K562 (cell line): ENCODE data around the gene GEMIN2. TPM values are rescaled to one million over a fixed set of nuclear protein-coding genes. Genes with fewer than 3 reads are reported as not detected.
"Not testable (repeated sequence)": the region's sequence is repeated elsewhere in the genome, so short reads cannot be mapped to it uniquely, and the experiment has no call there.

ENCODE experiments used
- ATAC-seq: fragments of 200-7000 bp; cut with Tn5 transposase; 3 replicates; pipeline ENCODE4 v1.9.1; 2020; ENCODE audit warnings: moderate library complexity
- BruUV-seq: library from RNA; stranded (reverse); fragments of 400-500 nt; replicated peaks from 2 replicates; lab custom pipeline; 2021; lab: Mats Ljungman, UMichigan
- CTCF ChIA-PET: fragments of 300-600 bp; formaldehyde crosslinking; extraction: SDS; loops from one replicate; lab custom pipeline; 2021; ENCODE audit warnings: low intra/inter-chr PET ratio; lab: Yijun Ruan, JAX
- POLR2A ChIA-PET: fragments of 300-600, 350-650 bp; sonication (Branson Sonifier 250); formaldehyde crosslinking; extraction: SDS; loops from one replicate; lab custom pipeline; 2021; ENCODE audit warnings: antibody characterized with exemption, inconsistent platforms; lab: Yijun Ruan, JAX
- DNase-seq, 4 experiments: peaks; one replicate each; pipeline versions ENCODE4 v3.0.0 to v3.0.0-alpha.2; 2011 to 2018; ENCODE audit warnings: low spot score in 3 of 4, mixed read lengths in 3 of 4; ENCODE audit errors: extremely low read depth in 1 of 4
- FAIRE-seq: peaks from 2 replicates; lab custom pipeline; 2011; peaks lifted over from hg19 to GRCh38; lab: Jason Lieb, UNC
- H2AFZ ChIP-seq: 2 replicates; pipeline ENCODE4 v1.6.0; 2011; ENCODE audit warnings: low read depth, low read length, control low read depth, inconsistent platforms
- H3K27ac ChIP-seq: fragments of 200-600 bp; 3 replicates; pipeline ENCODE4 v1.8.0; 2011; ENCODE audit warnings: low read depth, mild to moderate bottlenecking, control low read depth, inconsistent platforms, low read length, moderate library complexity, mixed read lengths; ENCODE audit errors: extremely low read depth
- H3K27me3 ChIP-seq, 2 experiments: fragments of 300-600 bp in 1 of 2; 2 replicates in 1 of 2; 3 replicates in 1 of 2; pipeline versions ENCODE4 v1.6.0 to v1.8.0; 2011; ENCODE audit warnings: inconsistent platforms in 2 of 2, low read length in 2 of 2, mild to moderate bottlenecking in 1 of 2, mixed read lengths in 1 of 2, moderate library complexity in 1 of 2; ENCODE audit not compliant: control insufficient read depth in 2 of 2, insufficient read depth in 2 of 2
- H3K36me3 ChIP-seq: fragments of 300-600 bp; 3 replicates; pipeline ENCODE4 v1.8.0; 2011; ENCODE audit warnings: mild to moderate bottlenecking, low read length, inconsistent platforms; ENCODE audit not compliant: control insufficient read depth, insufficient read depth
- H3K4me1 ChIP-seq, 2 experiments: fragments of 200-600 bp in 1 of 2; replicated peaks in 1 of 2; 2 replicates in 1 of 2; 3 replicates in 1 of 2; pipeline versions ENCODE4 v1.5.1 to v1.8.0; 2011; ENCODE audit warnings: inconsistent platforms in 2 of 2, low read length in 2 of 2, mild to moderate bottlenecking in 1 of 2, mixed read lengths in 1 of 2, moderate library complexity in 1 of 2; ENCODE audit not compliant: control insufficient read depth in 2 of 2, insufficient read depth in 2 of 2
- H3K4me2 ChIP-seq: 2 replicates; pipeline ENCODE4 v1.6.1; 2011; ENCODE audit warnings: low read length, control low read depth, inconsistent platforms, mixed read lengths; ENCODE audit not compliant: insufficient read depth
- H3K4me3 ChIP-seq: fragments of 200-600 bp; sonication (generic), shearing (Covaris generic); 2 replicates; pipeline ENCODE4 v1.5.1; 2016; ENCODE audit warnings: control low read depth, inconsistent platforms
- H3K79me2 ChIP-seq: fragments of 200-600 bp; 3 replicates; pipeline ENCODE4 v1.8.0; 2011; ENCODE audit warnings: low read length, inconsistent platforms; ENCODE audit not compliant: control insufficient read depth, insufficient read depth
- H3K9ac ChIP-seq, 2 experiments: 2 replicates each; pipeline versions ENCODE4 v1.6.0 to v1.6.1; 2011; ENCODE audit warnings: low read depth in 2 of 2, low read length in 2 of 2, control low read depth in 1 of 2, inconsistent platforms in 1 of 2, mild to moderate bottlenecking in 1 of 2, mixed read lengths in 1 of 2; ENCODE audit not compliant: insufficient read depth in 1 of 2
- H3K9me1 ChIP-seq: one replicate; pipeline ENCODE4 v1.6.0; 2011; ENCODE audit warnings: inconsistent platforms, mild to moderate bottlenecking, low read length, moderate library complexity; ENCODE audit not compliant: control insufficient read depth, insufficient read depth
- H3K9me3 ChIP-seq: replicated peaks from 2 replicates; pipeline ENCODE4 v1.5.1; 2011; ENCODE audit warnings: low read depth, low read length, inconsistent platforms; ENCODE audit not compliant: control insufficient read depth, insufficient read depth
- H4K20me1 ChIP-seq: replicated peaks from 2 replicates; pipeline ENCODE4 v1.6.1; 2011; ENCODE audit warnings: low read length, inconsistent platforms, mixed read lengths; ENCODE audit not compliant: control insufficient read depth, insufficient read depth
- BHLHE40 ChIP-seq: IDR thresholded peaks from 2 replicates; pipeline ENCODE4 v1.6.1; 2011; ENCODE audit warnings: low read length, improper control_type of control experiment
- CEBPB ChIP-seq: fragments of 450-650 bp; IDR thresholded peaks from 2 replicates; pipeline ENCODE4 v1.6.1; 2016; ENCODE audit warnings: missing genetic modification characterization, missing compliant biosample characterization
- HMG20A ChIP-seq: fragments of 450-650 bp; formaldehyde crosslinking; conservative IDR thresholded peaks from 2 replicates; pipeline ENCODE4 v1.4.0; 2020; ENCODE audit warnings: mild to moderate bottlenecking, mixed read lengths
- RBBP5 ChIP-seq: fragments of 200-600 bp; sonication (generic); IDR thresholded peaks from 2 replicates; pipeline ENCODE4 v1.6.1; 2012; ENCODE audit warnings: borderline replicate concordance, mild to moderate bottlenecking, low read length, control low read depth, inconsistent platforms; ENCODE audit not compliant: insufficient read depth, poor library complexity, severe bottlenecking
- TBP ChIP-seq: optimal IDR thresholded peaks from 2 replicates; pipeline ENCODE3; 2011; ENCODE audit warnings: low read depth, low read length, improper control_type of control experiment
- WGBS: fragments of 100-300 bp; shearing (Covaris generic); methylation state at CpG from one replicate; pipeline ENCODE4 v1.1.6; 2016; ENCODE audit warnings: low coverage, mixed read lengths; ENCODE audit not compliant: insufficient coverage; ENCODE audit errors: missing lambda C conversion rate; 5-methylcytosine and 5-hydroxymethylcytosine counted together
- in situ Hi-C: fragments of 300-500 bp; cut with MboI; formaldehyde crosslinking; loops from 4 replicates; pipeline ENCODE4 v1.15.0; 2018; ENCODE audit warnings: inconsistent platforms, mixed read lengths
- intact Hi-C: fragments of 100-400 bp; cut with micrococcal nuclease; formaldehyde crosslinking; loops from 2 replicates; pipeline ENCODE4 v1.14.2; 2022
- polyA plus RNA-seq, 8 experiments: library from polyadenylated mRNA; depleted of rRNA in 4 of 8; stranded (reverse) in 5 of 8; unstranded in 3 of 8; fragments of >200 nt; fragmentation: Nextera tagmentation in 2 of 8; fragmentation: Illumina TruSeq in 1 of 8; extraction: Ambion mirVana in 2 of 8; extraction: Trizol in 1 of 8; gene quantifications; 2 replicates each; pipeline versions ENCODE4 v1.2.1 to v1.2.3, GENCODE V29; 2011 to 2014; ENCODE audit warnings: inconsistent platforms in 1 of 8, missing spikeins in 1 of 8
- total RNA-seq, 7 experiments: library from RNA; depleted of rRNA in 6 of 7; stranded (reverse); fragments of >200 nt in 6 of 7; fragmentation: Illumina TruSeq in 2 of 7; extraction: Trizol in 2 of 7; gene quantifications; 2 replicates each; pipeline versions ENCODE4 v1.2.1 to v1.2.3, GENCODE V29; 2011 to 2021; ENCODE audit warnings: low replicate concordance in 1 of 7

Gene GEMIN2
- total and polyA plus RNA-seq, 9 of the 15 experiments (the other 6 are each of a cell fraction or from before 2014, with no cell fraction given): 23.0 to 87.6 (median 45.5) TPM

DNA sequence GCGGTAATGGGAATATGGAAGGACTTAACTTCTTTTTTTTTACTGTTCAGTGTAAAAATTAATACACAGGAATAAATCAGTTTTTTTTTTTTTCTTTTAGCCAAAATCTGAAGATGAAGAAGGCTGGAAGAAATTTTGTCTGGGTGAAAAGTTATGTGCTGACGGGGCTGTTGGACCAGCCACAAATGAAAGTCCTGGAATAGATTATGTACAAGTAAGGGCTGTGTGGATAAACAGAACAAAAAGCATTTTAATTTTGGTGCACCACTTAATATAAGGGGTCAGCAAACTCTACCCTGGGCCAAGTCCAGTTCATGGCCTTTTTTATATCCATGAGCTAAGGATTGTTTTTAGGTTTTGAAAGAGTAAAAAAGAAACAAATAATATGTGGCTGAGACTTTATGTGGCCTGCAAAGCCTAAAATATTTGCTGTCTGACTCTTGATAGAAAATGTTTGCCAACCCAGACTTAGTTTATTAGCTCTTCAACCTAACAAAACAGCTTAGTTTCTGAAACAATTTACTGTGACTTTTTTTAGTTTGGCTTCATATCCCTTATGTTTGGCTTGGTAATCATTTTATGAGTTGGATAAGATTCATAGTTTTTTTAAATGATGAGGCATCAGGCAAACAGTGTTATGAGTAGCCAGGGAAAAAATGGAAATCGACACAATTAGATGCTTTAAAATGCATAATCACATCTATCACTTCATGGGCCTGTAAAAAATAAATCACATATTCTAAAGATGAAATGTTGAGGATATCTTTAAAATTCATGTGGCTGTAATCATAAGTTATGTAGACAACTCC lies 8.4 kb downstream of the GEMIN2 start (continued):
- TF ChIP-seq TBP (no peak), RBBP5 (no peak), BHLHE40 (no peak), HMG20A (no peak)

DNA sequence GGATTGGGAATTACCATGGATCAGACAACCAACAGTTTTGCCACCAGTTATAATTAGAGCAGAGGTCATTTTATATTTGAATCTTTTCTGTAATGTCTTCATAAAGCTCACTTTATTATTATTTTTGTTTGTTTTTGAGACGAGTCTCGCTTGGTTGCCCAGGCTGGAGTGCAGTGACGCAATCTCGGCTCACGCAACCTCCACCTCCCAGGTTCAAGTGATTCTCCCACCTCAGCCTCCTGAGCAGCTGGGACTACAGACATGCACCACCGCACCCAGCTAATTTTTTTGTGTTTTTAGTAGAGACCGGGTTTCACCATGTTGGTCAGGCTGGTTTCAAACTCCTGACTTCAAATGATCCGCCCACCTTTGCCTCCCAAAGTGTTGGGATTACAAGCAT lies 23.7 kb downstream of the GEMIN2 start:
- intact Hi-C loops, CTCF ChIA-PET, H3K4me3 ChIP-seq, H3K9me3 ChIP-seq, H3K27ac ChIP-seq, H3K27me3 ChIP-seq, H3K9ac ChIP-seq, H3K79me2 ChIP-seq, BruUV-seq, H2AFZ ChIP-seq, in situ Hi-C loops, H3K4me1 ChIP-seq, ATAC-seq, H3K4me2 ChIP-seq, DNase-seq, H4K20me1 ChIP-seq, H3K9me1 ChIP-seq, FAIRE-seq: not testable (repeated sequence)
- POLR2A ChIA-PET: interaction anchor here (1.5 kb wide), 1 partner anchor 24 kb away, joined by 4 read pairs; no protein-coding TSS in a partner anchor
- H3K36me3 ChIP-seq: peaks cover 38% of the 10 kb centered on the region
- whole genome bisulfite sequencing: 92% methylated on average over 8 of the region's 8 CpGs
- TF ChIP-seq CEBPB (tag): 0 out of 2 replicates have a peak, but pooled peaks have one; percentile 10
